Activated CD4-positive, alpha-beta T cell treated with anti-CD3 and anti-CD28 coated beads for 36 hours (primary cell): ENCODE data around the gene CPHXL. TPM values are rescaled to one million over a fixed set of nuclear protein-coding genes. Genes with fewer than 3 reads are reported as not detected.

ENCODE experiments used
- ATAC-seq: fragments of 200-7000 bp; cut with Tn5 transposase; one replicate; pipeline ENCODE4 v1.10.0; 2021; ENCODE audit warnings: mild to moderate bottlenecking, moderate library complexity
- CTCF ChIA-PET: fragments of 350-600 bp; sonication (Branson Sonifier 250); formaldehyde crosslinking; loops from one replicate; lab custom pipeline; 2021; ENCODE audit warnings: antibody characterized with exemption; lab: Charles Lee
- POLR2A ChIA-PET: fragments of 350-600 bp; sonication (Branson Sonifier 250); formaldehyde crosslinking; loops from one replicate; lab custom pipeline; 2021; ENCODE audit warnings: antibody characterized with exemption, inconsistent platforms; lab: Charles Lee
- DNase-seq: peaks from one replicate; pipeline ENCODE4 v3.0.0-alpha.2; 2020
- H3K27ac Mint-ChIP-seq: one replicate; pipeline ENCODE4 v1.8.0; 2021; ENCODE audit warnings: mixed read lengths
- H3K27me3 Mint-ChIP-seq: one replicate; pipeline ENCODE4 v1.8.0; 2021; ENCODE audit warnings: mixed read lengths
- H3K36me3 Mint-ChIP-seq: one replicate; pipeline ENCODE4 v1.8.0; 2021; ENCODE audit warnings: low read depth, mixed read lengths
- H3K4me1 Mint-ChIP-seq: one replicate; pipeline ENCODE4 v1.8.0; 2021; ENCODE audit warnings: mixed read lengths
- H3K4me3 Mint-ChIP-seq: one replicate; pipeline ENCODE4 v1.8.0; 2021; ENCODE audit warnings: mild to moderate bottlenecking, moderate library complexity, mixed read lengths
- H3K9me3 Mint-ChIP-seq: one replicate; pipeline ENCODE4 v1.8.0; 2021; ENCODE audit warnings: low read depth, mixed read lengths
- intact Hi-C, 2 experiments: fragments of 100-400 bp; cut with DNase I in 1 of 2; cut with micrococcal nuclease in 1 of 2; formaldehyde crosslinking; loops; one replicate each; pipeline versions ENCODE4 v1.14.2 to v1.15.1; 2022 to 2024; cut with DNase I, micrococcal nuclease
- total RNA-seq, 2 experiments: library from RNA; stranded (reverse); gene quantifications; one replicate each; pipeline ENCODE4 v1.2.3, GENCODE V29; 2021

CPHXL gene
- total RNA-seq, 2 experiments from 2014 or later = not detected

DNA sequence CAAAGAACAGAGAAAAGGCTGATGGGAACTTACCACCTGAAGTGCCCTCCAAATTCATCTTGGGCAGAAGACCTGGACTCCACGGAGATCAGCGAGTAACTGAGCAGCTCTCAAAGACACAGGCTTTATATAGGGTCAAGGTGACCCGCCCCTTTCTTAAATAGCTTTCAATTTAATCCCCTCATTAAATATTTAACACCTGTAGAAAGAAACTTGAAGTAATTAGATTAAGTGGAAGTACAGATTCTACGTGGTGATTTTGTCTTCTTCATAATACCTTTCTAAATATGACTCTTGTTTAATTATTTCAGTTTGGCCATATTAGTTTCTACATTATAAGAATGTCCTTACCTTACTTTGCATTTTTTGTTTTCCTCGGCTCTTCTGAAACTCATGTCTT is 24.9 kb downstream of the CPHXL start, which contains the start of gene DUXB:
TSS of gene DUXB (minus strand) at position 101 of the 400 bp plus-strand sequence. CDS start at position 58, 43 bp downstream.
- DNase-seq = no peak
- no peaks in the 10 kb centered on the region for H3K27me3 Mint-ChIP-seq
- intact Hi-C loops = no loop called here
- no peak within 1 kb of the TSS for H3K27ac Mint-ChIP-seq
- no peaks in the 10 kb centered on the region for H3K36me3 Mint-ChIP-seq
- POLR2A ChIA-PET = no interaction called here
- CTCF ChIA-PET = no interaction called here
- no peaks in the 10 kb centered on the region for H3K4me1 Mint-ChIP-seq
- no peak for ATAC-seq
- no peak within 1 kb of the TSS for H3K4me3 Mint-ChIP-seq
- no peaks in the 10 kb centered on the region for H3K9me3 Mint-ChIP-seq

DNA sequence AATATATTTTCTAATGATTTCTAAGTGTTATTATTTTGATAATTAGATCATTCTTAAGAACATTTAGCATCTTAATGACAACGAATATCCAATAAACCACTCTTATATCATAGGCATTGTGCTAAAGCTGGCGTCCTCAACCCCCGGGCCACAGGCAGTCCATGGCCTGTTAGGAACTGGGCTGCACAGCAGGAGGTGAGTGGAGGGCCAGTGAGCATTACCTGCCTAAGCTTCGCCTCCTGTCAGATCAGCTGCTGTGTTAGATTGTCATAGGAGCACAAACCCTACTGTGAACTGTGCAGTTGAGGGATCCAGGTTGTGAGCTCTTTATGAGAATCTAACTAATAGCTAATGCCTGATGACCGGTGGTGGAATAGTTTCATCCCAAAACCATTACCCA is 28.7 kb downstream of the CPHXL start:
- POLR2A ChIA-PET = interaction anchor here (0.5 kb wide), 1 partner anchor 254 kb away, joined by 4 read pairs; no protein-coding TSS in a partner anchor
- Mint-ChIP-seq H3K9me3 (no peaks in the 10 kb centered on the region), H3K4me3 (no peak overlapping the region), H3K27me3 (no peaks in the 10 kb centered on the region), H3K27ac (no peak overlapping the region), H3K4me1 (no peaks in the 10 kb centered on the region), H3K36me3 (no peaks in the 10 kb centered on the region)
- no peak for ATAC-seq
- DNase-seq = no peak
- CTCF ChIA-PET = interaction anchor here (1.0 kb wide), 1 partner anchor 10 kb away, joined by 3 read pairs; no protein-coding TSS in a partner anchor
- intact Hi-C loops = no loop called here

DNA sequence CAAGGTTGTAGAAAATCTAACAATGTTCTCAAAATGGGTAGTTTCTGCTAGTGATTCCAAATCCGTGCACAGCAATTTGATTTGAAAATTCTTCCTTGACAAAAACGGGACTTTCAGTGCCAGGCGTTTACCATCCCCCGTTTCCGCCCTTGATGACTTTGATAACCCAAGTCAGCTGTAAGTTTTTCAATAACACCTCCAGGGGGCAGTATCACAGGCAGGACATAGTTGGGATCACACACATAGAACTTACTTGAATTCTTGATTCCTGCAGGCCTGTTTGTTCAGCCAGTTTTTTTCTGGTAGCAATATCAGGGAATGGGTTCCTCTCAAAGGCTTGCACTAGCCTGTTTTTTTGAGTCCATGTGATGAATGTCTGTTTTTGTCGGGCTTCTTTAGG is 30.6 kb downstream of the CPHXL start:
- intact Hi-C loops = no loop called here
- DNase-seq (peak; percentile 7), ATAC-seq (no peak)
- H3K4me1 Mint-ChIP-seq = no peaks in the 10 kb centered on the region
- H3K4me3 Mint-ChIP-seq = no peak overlapping the region
- no peak overlapping the region for H3K27ac Mint-ChIP-seq
- POLR2A ChIA-PET = no interaction called here
- H3K9me3 Mint-ChIP-seq = no peaks in the 10 kb centered on the region
- H3K27me3 Mint-ChIP-seq = no peaks in the 10 kb centered on the region
- H3K36me3 Mint-ChIP-seq = no peaks in the 10 kb centered on the region
- CTCF ChIA-PET = interaction anchor here (1.6 kb wide), 1 partner anchor 68 kb away, joined by 5 read pairs; no protein-coding TSS in a partner anchor

DNA sequence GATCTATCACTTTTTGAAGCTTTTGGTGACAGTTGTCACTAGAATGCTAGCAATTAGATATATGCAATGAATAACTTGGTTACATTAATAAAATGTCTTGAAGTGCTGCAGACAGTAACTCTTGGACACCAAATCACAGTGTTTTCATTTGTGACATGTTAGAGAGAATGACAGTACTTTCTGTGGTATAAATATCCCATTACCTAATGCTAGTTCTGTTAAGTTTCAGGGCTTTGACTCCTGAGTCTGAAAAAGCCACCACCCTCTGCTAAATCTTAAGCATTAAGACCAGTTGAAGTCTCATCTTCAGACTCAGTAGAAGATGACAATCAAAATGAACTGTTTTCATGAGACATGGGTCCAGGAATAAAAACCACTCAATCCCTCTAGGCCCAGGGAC is 38.9 kb downstream of the CPHXL start:
- ChIA-PET CTCF (no interaction called here), POLR2A (no interaction called here)
- Mint-ChIP-seq H3K4me1 (no peaks in the 10 kb centered on the region), H3K27ac (no peak overlapping the region), H3K36me3 (no peaks in the 10 kb centered on the region), H3K9me3 (peaks cover 3% of the 10 kb centered on the region), H3K27me3 (no peaks in the 10 kb centered on the region), H3K4me3 (no peak overlapping the region)
- ATAC-seq = no peak
- intact Hi-C loops = no loop called here
- DNase-seq = no peak

DNA sequence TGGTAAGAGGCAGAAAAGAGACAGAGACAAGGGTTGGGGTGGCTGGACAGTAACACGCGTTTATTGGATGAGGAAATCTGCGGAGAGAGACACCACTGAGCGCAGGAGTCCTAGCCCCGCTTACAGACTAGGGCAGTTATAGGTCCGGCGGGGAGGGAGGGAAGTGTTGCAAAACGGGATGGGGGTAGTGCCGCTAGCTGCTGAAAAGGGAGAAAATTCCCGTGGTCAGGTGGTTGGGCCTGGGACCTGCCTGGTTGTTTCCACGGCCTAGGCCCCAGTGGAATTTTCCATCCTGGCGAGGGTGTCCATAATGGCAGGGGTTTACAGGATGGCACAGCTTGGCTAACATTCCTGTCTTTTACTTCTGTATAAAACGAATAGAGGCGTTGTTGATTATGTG is 44.0 kb downstream of the CPHXL start:
- intact Hi-C loops = no loop called here
- H3K27ac Mint-ChIP-seq = no peak overlapping the region

DNA sequence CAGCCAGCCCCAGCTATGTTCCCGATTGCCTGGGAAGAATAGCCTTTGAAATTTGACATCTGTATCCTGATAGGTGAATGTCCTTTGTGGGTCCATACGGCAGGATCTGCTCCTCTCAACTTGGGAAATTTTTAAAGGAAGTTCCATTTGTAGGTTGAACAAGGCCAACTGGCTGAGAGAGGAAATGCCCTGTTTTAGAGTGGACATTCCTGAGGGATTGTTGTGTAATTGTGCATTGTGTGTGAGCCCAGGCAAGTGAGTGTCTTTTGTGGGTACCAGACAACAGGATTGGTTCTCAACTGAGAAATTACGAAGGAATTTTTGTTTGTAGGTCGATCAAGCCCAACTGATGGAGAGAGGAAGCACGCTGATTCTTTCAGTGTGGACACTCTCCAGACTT is 46.9 kb downstream of the CPHXL start:
- H3K9me3 Mint-ChIP-seq = peaks cover 1% of the 10 kb centered on the region
- H3K27ac Mint-ChIP-seq = no peak overlapping the region
- ChIA-PET CTCF (no interaction called here), POLR2A (no interaction called here)
- intact Hi-C loops = no loop called here
- H3K27me3 Mint-ChIP-seq = no peaks in the 10 kb centered on the region
- H3K4me1 Mint-ChIP-seq = no peaks in the 10 kb centered on the region
- no peaks in the 10 kb centered on the region for H3K36me3 Mint-ChIP-seq
- no peak overlapping the region for H3K4me3 Mint-ChIP-seq
- no peak for DNase-seq
- no peak for ATAC-seq

More for the DNA sequence above, 44.0 kb downstream of the CPHXL start:
- H3K4me1 Mint-ChIP-seq = no peaks in the 10 kb centered on the region
- no peaks in the 10 kb centered on the region for H3K27me3 Mint-ChIP-seq
- POLR2A ChIA-PET = no interaction called here
- H3K4me3 Mint-ChIP-seq = no peak overlapping the region
- CTCF ChIA-PET = no interaction called here
- no peak for ATAC-seq
- H3K9me3 Mint-ChIP-seq = peaks cover 3% of the 10 kb centered on the region
- no peaks in the 10 kb centered on the region for H3K36me3 Mint-ChIP-seq
- no peak for DNase-seq

DNA sequence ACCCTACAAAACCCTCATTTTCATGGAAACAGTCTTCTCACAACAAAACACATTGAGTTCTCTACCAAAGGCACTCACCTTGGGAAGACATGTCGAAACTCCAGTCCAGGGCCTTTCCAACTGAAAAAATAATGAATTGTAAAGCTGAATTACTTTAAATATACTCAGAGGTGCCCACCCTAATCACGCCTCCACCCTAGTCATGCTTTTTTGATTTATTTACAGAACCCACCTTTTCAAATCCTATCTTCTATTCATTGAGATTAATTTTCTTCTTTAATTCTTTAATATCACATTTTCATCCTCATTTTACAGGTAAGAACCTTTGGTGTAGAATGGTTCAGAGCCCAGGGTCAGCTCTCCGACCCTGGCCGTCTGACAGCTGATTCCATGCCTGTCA is 49.4 kb downstream of the CPHXL start, which contains the start of gene CPHXL2:
TSS of gene CPHXL2 (minus strand) at position 101 of the 400 bp plus-strand sequence. CDS start at position 91, 10 bp downstream.
- Mint-ChIP-seq H3K9me3 (no peaks in the 10 kb centered on the region), H3K4me3 (no peak within 1 kb of the TSS), H3K4me1 (no peaks in the 10 kb centered on the region), H3K36me3 (no peaks in the 10 kb centered on the region), H3K27ac (no peak within 1 kb of the TSS), H3K27me3 (no peaks in the 10 kb centered on the region)
- CTCF ChIA-PET = no interaction called here
- ATAC-seq = no peak
- intact Hi-C loops = no loop called here
- POLR2A ChIA-PET = no interaction called here
- DNase-seq = no peak

DNA sequence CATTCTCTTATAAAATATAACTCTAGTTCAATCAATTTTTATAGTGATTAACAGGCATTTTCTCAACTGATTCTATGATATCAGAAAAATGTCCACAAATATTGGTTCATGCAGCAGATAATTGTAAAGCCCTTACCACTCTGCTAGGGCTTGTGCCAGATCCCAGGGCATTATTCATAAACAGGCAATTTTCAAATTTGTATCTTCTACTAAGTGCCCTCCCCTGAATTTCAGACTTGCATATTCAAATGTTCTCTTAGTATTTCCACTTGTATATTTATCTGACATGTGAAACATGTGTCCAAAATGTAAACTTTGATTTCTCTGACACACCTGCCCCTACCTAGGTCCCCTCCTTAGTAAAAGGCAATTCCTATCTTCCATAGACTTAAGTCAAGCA is 58.8 kb downstream of the CPHXL start:
- no peaks in the 10 kb centered on the region for H3K36me3 Mint-ChIP-seq
- H3K4me3 Mint-ChIP-seq = no peak overlapping the region
- CTCF ChIA-PET = no interaction called here
- no peak overlapping the region for H3K27ac Mint-ChIP-seq
- ATAC-seq = no peak
- intact Hi-C loops = no loop called here
- DNase-seq = no peak
- H3K4me1 Mint-ChIP-seq = no peaks in the 10 kb centered on the region
- H3K27me3 Mint-ChIP-seq = no peaks in the 10 kb centered on the region
- POLR2A ChIA-PET = no interaction called here
- H3K9me3 Mint-ChIP-seq = no peaks in the 10 kb centered on the region

Other genes with a start within 250 kb of the CPHXL start
- not detected for gene CHST6, start 231.0 kb downstream of the CPHXL start, total RNA-seq
- under 1 TPM; 0.40 to 0.41 TPM for gene CHST5, start 190.4 kb downstream of the CPHXL start, total RNA-seq
- gene TMEM231, start 170.2 kb downstream of the CPHXL start, total RNA-seq = 1 to 10 TPM; 3.6 to 4.1 TPM
- gene GABARAPL2, start 160.1 kb downstream of the CPHXL start, total RNA-seq = 10 to 100 TPM; 31.9 to 58.0 TPM
- gene ADAT1, start 103.2 kb downstream of the CPHXL start, total RNA-seq = 10 to 100 TPM; 48.3 to 55.7 TPM
- 100 to 1,000 TPM; 309 to 332 TPM for gene KARS1, start 78.8 kb downstream of the CPHXL start, total RNA-seq
- 10 to 100 TPM; 70.6 to 72.6 TPM for gene TERF2IP, start 78.7 kb downstream of the CPHXL start, total RNA-seq
- not detected for gene CPHXL2, start 49.5 kb downstream of the CPHXL start, total RNA-seq
- gene DUXB, start 25.0 kb downstream of the CPHXL start, total RNA-seq = not detected